PC-3 (cell line): ENCODE data around the gene MRPL9.

ENCODE experiments used
- CTCF ChIP-seq: fragments of 300-600 bp; sonication (generic); conservative IDR thresholded peaks from 2 replicates; pipeline ENCODE4 v1.5.1; 2017; ENCODE audit warnings: antibody characterized with exemption, low read depth, mild to moderate bottlenecking, low read length
- EZH2 ChIP-seq: fragments of 300-600 bp; sonication (generic); IDR thresholded peaks from one replicate; pipeline ENCODE4 v1.6.1; 2017; ENCODE audit warnings: antibody characterized with exemption, mild to moderate bottlenecking, low read length; ENCODE audit not compliant: unreplicated experiment
- EZH2phosphoT487 ChIP-seq: fragments of 300-600 bp; sonication (generic); IDR thresholded peaks from 2 replicates; pipeline ENCODE4 v1.6.1; 2018; ENCODE audit warnings: mild to moderate bottlenecking, antibody characterized with exemption, low read length, borderline replicate concordance

GRCh38 chr1:151718011-151718431 is 45.3 kb downstream of the MRPL9 start:
- TF ChIP-seq CTCF: no peak
- TF ChIP-seq EZH2: no peak
- no peak for TF ChIP-seq EZH2phosphoT487
